Erythroblast (primary cell): ENCODE measurements around the gene EPS8L2.

Experiments used
- GATA1 ChIP-seq: IDR thresholded peaks from 2 replicates; pipeline ENCODE4 v1.6.1; 2011; ENCODE audit warnings: low read depth, mild to moderate bottlenecking, control low read depth, low read length, moderate library complexity
- POLR2A ChIP-seq: IDR thresholded peaks from 2 replicates; pipeline ENCODE4 v1.6.1; 2011; ENCODE audit warnings: mild to moderate bottlenecking, low read length

GRCh38 chr11:771617-772204, 65.7 kb downstream of the EPS8L2 start:
- TF ChIP-seq POLR2A = no peak
- TF ChIP-seq GATA1 = no peak
